Mesodermal cell (in vitro differentiated cells): ENCODE data around the gene ANTKMT.

Experiments used
- H3K27ac ChIP-seq: 2 replicates; pipeline ENCODE4 v1.7.0; 2013; ENCODE audit warnings: mild to moderate bottlenecking, low read depth, low read length, moderate library complexity; ENCODE audit not compliant: severe bottlenecking
- H3K36me3 ChIP-seq: 2 replicates; pipeline ENCODE4 v1.7.1; 2013; ENCODE audit warnings: mild to moderate bottlenecking, low read length, moderate library complexity; ENCODE audit not compliant: control insufficient read depth, insufficient read depth
- H3K4me1 ChIP-seq: one replicate; pipeline ENCODE4 v1.7.1; 2013; ENCODE audit warnings: mild to moderate bottlenecking, low read length; ENCODE audit not compliant: insufficient read depth, control insufficient read depth, poor library complexity, severe bottlenecking
- H3K4me3 ChIP-seq: 2 replicates; pipeline ENCODE4 v1.7.0; 2013; ENCODE audit warnings: low read length, control low read depth, mild to moderate bottlenecking; ENCODE audit not compliant: insufficient read depth, poor library complexity, severe bottlenecking; ENCODE audit errors: extremely low read depth
- H3K9me3 ChIP-seq: 2 replicates; pipeline ENCODE4 v1.7.1; 2013; ENCODE audit warnings: mild to moderate bottlenecking, low read length, moderate library complexity; ENCODE audit not compliant: control insufficient read depth
- WGBS, 2 experiments: methylation state at CpG; one replicate each; pipeline ENCODE4 v1.1.5; 2013; ENCODE audit warnings: missing lambda C conversion rate in 2 of 2; ENCODE audit not compliant: insufficient coverage in 2 of 2; 5-methylcytosine and 5-hydroxymethylcytosine counted together

Gene ANTKMT

GRCh38 chr16:769184-769784, 48.3 kb downstream of the ANTKMT start:
- Histone ChIP-seq H3K4me1 (no peaks in the 10 kb centered on the region), H3K36me3 (no peaks in the 10 kb centered on the region), H3K9me3 (no peaks in the 10 kb centered on the region), H3K4me3 (no peak overlapping the region), H3K27ac (no peak overlapping the region)
- WGBS, 2 experiments: 92 to 95% methylated on average over 5 to 8 of the region's 20 CpGs

GRCh38 chr16:769934-770333, 49.0 kb downstream of the ANTKMT start:
- H3K4me1 ChIP-seq: no peaks in the 10 kb centered on the region
- H3K36me3 ChIP-seq: no peaks in the 10 kb centered on the region
- no peak overlapping the region for H3K27ac ChIP-seq
- WGBS, 2 experiments: 82 to 90% methylated on average over 10 to 19 of the region's 19 CpGs
- no peaks in the 10 kb centered on the region for H3K9me3 ChIP-seq
- H3K4me3 ChIP-seq: no peak overlapping the region

- WGBS, 2 experiments: 100% methylated on average over 1 of the region's 13 CpGs; no CpG with 5 or more reads in 1 of the 2 experiments
- Histone ChIP-seq H3K27ac (no peak overlapping the region), H3K4me3 (no peak overlapping the region)
These were observed 49.5 kb downstream of the ANTKMT start for GRCh38 chr16:770411-770810.

More at GRCh38 chr16:770411-770810, 49.5 kb downstream of the ANTKMT start:
- Histone ChIP-seq H3K9me3 (no peaks in the 10 kb centered on the region), H3K36me3 (no peaks in the 10 kb centered on the region), H3K4me1 (no peaks in the 10 kb centered on the region)
